HL-60/S4 (cell line): ENCODE data around the gene OLFML2A.

ENCODE experiments used
- in situ Hi-C: fragments of 300-500 bp; cut with MboI; formaldehyde crosslinking; loops from 2 replicates; pipeline ENCODE4 v1.14.3; 2022; ENCODE audit warnings: low sequenced_read_pairs

OLFML2A gene

DNA sequence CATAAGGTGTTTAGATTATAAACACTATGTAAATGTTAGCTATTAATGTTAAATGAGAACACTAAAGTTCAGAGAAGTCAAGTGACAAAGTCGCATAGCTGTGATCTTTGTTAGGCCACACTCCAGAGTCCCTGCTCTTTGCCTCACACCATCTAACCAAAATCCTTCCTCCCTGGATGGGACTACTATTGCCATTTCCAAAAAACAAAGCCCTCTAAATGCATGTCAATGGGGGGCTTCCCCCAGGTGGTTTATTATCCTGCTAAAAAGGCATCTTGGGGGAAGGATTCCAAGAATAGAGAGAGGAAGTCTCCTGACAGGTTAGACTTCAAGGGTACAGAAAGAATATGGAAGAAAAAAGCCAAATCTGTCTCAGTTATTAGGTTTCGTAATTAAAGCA is 16.2 kb upstream of the OLFML2A start:
- in situ Hi-C loops, result no loop called here

DNA sequence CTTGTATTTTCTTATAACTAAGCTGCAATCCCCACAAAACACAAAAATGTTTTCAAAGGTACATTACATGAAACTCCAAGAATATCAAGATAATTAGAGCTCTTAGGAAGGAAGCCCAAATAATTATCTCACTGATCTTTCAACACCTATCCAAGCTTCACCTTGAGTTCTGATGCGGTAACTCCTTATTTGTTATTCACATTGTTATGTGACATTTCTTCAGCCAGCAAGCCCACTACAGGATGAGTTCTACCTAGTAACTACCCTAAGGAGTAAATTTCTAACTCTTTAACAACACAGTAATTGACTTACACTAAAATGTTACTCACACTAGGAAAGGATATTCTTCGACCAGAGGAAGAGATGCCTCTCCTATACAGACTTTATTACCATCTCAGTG is 15.7 kb upstream of the OLFML2A start:
- in situ Hi-C loops, result no loop called here

- in situ Hi-C loops, result no loop called here
Measured at GRCh38 chr9:124761710-124762109, 15.2 kb upstream of the OLFML2A start.

DNA sequence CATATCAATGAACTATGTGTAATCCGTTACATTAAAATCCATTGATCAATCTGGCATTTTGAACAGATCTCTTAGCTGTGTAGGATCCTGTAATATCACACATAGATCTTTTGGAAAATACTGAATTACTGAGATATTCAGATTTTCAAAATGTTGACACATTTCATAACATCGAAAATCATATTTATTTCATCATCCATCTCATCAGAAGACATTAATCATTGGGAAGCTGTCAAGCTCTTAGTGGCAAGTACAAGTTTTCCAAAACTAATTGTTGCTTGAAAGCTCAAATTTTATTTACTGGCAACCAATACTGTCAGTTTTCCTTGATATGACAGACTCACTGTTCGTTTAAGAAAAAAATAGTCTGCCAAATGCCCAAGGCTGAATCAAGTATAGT is 14.3 kb upstream of the OLFML2A start:
- in situ Hi-C loops, result no loop called here

GRCh38 chr9:124764774-124765438 is 12.0 kb upstream of the OLFML2A start:
- in situ Hi-C loops, result no loop called here

GRCh38 chr9:124765439-124765835 is 11.5 kb upstream of the OLFML2A start:
- in situ Hi-C loops, result no loop called here

GRCh38 chr9:124766326-124766725 is 10.6 kb upstream of the OLFML2A start:
- in situ Hi-C loops, result no loop called here

GRCh38 chr9:124766815-124767554 is 9.9 kb upstream of the OLFML2A start:
- in situ Hi-C loops, result no loop called here

DNA sequence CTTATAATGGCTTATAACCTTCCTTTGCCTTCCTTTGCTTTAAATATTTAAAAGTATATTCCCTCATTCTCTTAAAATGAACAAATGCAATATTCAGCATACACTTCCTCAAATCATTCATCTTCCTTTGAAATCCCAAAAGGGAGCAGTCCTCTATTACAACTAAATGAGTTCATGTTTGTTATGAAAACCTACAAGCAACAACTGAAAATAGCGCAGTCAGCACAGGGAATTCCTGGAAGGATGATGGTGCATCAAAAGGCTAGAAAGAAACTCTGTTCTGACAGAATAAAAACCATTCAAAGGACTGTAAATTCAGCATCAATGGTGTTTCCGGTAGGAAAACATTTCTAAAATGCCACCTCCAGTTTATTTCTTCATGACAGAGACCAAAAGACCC is 9.1 kb upstream of the OLFML2A start:
- in situ Hi-C loops, result no loop called here

GRCh38 chr9:124768334-124768733 is 8.6 kb upstream of the OLFML2A start:
- in situ Hi-C loops, result no loop called here

DNA sequence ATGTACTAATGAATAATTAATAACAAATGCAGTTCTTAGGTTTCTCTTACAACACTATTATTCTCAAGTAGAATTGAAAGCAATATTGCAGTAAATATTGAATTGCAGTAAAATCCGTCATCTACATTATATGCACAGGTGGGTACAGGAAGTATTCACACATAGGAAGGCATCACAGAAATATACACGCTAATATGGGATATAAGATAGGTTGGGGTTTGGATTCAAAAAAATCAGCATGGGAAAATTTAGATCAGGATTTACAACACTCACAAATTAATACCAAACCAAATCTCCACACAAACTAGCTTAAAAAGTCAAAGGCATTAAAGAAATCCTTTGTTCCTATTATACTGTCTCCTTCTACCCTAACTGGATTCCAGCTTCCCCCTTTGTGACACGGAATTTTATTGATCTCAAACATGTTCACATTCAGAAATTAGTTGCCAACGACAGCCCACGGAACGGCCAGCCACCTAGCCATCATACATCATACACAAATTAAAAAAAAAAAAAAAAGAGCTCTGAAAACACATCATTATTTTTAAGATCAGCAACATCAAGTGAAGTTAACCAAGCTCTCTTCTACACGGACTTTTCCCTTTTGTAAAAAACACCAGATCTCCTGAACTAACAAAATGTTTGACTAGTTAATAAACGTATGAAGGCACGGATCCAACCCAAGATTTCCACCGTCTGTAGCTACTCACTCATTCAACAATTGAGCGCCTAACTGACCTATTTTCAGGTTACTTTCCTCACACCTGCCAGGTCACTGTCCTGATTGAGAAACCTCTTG is 8.0 kb upstream of the OLFML2A start:
- in situ Hi-C loops, result no loop called here

DNA sequence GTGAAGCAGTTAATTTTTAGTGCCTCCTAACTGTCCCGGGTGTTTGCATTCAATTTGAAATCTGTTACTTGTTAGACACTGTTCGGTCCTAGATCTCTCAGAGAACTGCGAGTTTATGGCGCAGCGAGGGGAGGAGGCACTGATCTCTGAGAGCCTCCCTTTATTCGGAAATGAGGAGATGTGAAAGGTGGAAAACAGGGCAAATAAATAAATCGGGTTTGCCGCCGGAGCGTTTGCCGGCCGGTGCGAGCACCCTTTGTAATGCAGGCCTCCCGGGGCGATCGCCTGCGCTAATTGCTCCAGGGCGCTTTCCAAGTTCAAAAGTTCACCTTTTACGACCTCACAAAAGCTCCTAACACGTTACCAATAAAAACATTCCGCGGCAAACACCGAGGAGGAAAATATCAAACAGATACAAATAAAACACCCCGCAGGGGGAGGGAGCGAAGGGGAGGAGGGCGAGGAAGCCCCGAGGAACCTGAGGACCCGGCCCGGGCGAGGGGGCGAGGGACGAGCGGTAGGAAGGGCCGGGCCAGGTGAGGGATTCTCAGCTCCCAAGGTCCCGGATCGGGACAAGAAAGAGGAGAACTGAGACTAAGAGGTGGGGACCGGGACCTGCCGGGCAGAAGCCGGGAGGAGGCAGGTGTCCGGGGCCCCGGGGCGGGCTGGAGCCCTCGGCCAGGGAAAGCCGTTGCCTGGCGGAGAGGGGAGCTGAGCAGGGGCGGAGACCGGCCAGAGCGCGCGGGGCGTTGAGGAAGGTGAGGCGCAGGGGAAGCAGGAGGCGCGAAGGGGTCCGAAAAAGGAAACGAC is 7.2 kb upstream of the OLFML2A start:
- in situ Hi-C loops, result loop anchor here (5.0 to 10.0 kb wide), 2 partner anchors 73 to 605 kb away; no protein-coding TSS in a partner anchor

GRCh38 chr9:124770359-124771020 is 6.4 kb upstream of the OLFML2A start:
- in situ Hi-C loops, result loop anchor here (5.0 to 10.0 kb wide), 2 partner anchors 72 to 604 kb away; no protein-coding TSS in a partner anchor

GRCh38 chr9:124771021-124771866 is 5.7 kb upstream of the OLFML2A start, which contains the start of gene NR6A1:
NR6A1 (minus strand) TSS chr9:124771311.
- in situ Hi-C loops, result loop anchor here (5.0 to 10.0 kb wide), 2 partner anchors 71 to 604 kb away; no protein-coding TSS in a partner anchor

- in situ Hi-C loops, result loop anchor here (5.0 to 10.0 kb wide), 2 partner anchors 70 to 603 kb away; no protein-coding TSS in a partner anchor
Measured at GRCh38 chr9:124771867-124772679, 4.9 kb upstream of the OLFML2A start.

- in situ Hi-C loops, result loop anchor here (5.0 to 10.0 kb wide), 2 partner anchors 69 to 602 kb away; no protein-coding TSS in a partner anchor
Measured at GRCh38 chr9:124772877-124773276, 4.1 kb upstream of the OLFML2A start.

GRCh38 chr9:124773473-124774128 is 3.3 kb upstream of the OLFML2A start:
- in situ Hi-C loops, result loop anchor here (5.0 to 10.0 kb wide), 2 partner anchors 69 to 601 kb away; no protein-coding TSS in a partner anchor
